HG03457 (cell line): ENCODE measurements around the gene RUFY1.
"Not testable (repeated sequence)": the region's sequence is repeated elsewhere in the genome, so short reads cannot be mapped to it uniquely, and the experiment has no call there.

ENCODE experiments used
- ATAC-seq: cut with Tn5 transposase; IDR thresholded peaks from one replicate; pipeline ENCODE4 v1.9.1; 2021; ENCODE audit warnings: moderate number of reproducible peaks; ENCODE audit not compliant: unreplicated experiment

The RUFY1 gene

DNA sequence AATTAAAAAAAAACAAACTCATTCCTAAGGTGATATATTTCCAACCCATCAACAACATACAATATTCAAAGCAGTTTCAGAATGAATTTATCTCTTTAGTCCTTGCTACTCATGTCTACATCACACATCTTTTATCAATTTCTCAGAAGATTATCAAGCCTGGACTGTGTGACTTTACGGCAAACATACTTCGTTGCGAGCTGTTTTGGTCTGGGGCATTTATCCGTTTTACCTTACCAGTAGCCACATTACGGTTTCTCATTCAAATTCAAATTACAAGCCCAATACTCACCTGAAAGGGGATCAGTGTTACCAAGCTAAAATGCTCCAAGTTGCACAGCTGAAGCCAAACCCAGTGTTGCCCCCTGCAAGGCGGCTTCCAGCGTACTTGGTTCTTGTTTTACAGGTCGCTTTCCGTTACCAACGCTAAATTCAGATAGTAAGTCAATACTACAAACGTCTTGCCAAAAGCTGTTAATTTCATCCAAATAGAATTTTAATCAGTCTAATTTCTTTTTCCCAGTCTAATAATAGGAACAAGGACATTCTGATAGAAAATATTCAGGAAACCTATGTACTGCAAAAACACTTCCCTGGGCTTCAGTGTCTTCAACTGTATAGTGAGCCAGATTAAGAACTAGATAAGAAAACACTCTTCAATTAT, 71.3 kb downstream of the RUFY1 start:
- ATAC-seq = no peak

DNA sequence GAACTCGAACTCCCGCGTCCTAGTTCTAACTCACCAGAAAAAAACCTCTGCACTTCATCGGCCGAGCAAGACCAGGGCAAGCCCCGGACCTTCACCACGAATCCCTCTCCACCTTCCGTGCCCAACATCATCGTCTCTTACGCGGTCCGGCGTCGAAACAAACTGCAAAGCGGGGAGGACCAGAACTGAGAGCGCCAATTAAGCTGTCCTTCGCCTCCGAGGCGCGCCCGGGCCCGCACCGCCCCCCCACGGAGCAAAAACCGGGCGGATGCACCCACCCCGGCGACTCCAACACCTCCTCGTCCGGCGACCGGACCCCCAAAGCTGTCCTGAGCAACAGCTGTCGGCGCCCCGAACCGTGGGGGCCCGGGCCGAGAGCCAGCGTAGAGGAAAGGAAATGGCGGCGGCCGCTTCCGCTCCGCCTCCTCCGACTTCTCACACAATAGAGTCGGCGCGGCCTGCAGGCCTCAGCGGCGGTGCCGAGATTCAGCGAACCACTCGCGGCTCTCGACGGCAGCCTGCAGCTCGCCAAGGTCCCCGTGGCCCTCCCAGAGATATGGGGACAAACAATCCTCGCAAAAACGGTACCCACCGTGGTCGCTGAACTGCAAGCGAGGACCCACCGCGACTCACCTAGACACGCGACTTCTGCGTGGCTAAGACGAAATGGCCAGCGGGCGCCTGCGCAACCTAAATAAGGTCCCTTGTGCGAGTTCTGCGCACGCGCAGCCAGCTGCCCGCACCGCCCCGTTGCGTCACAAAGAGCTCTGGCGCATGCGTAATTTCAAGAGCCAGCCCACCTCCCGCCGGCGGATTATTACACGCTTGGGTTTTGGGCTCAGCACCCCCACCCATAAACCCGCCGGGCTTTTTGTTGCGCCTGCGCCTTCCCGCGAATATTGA, 72.9 kb downstream of the RUFY1 start, which contains the start of gene HNRNPH1:
TSS of gene HNRNPH1 (minus strand) at position 669 of the 903 bp plus-strand sequence. CDS start at position 131, 538 bp downstream.
- ATAC-seq = peak; percentile 61

DNA sequence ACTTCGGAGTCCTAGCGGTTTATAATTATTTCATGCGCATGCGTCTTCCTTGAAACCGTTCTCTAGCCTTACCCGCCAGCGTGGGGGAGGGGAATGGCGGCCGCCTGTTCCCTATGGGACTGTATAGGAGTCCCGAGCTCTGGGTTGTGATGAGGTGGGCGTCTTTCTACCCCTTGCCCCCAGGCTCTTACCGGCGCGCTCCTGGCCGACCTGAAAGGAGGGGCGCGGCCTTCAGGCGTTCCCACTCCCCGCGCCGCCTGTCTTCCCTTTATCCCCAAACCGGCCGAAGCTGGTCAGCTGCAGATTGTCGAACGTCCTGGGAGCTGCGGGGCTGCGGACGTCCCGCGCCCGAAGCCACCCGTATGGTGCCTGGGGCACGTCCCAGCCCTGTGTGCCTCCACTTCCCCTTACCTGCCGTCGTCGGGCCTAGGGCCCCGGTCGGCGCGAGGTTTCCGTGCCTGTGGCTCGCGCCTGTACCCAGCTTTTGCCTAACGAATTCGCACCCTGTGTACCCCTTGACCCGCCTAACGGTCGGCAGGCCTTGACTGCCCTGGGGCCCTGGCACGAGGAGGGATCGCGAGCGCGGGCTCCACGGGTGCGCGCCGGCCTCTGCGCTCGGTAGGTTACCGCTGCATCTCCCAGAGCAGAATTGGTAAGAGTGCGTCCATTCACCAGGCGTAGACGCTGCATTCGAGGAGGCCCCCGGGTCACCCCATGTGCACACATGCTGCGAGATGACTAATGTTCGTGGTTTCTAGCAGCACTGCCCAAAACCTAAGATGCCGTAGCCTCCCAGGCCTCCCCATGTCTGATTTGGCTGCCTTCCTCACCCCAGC, 73.8 kb downstream of the RUFY1 start:
- peak; percentile 16 for ATAC-seq

DNA sequence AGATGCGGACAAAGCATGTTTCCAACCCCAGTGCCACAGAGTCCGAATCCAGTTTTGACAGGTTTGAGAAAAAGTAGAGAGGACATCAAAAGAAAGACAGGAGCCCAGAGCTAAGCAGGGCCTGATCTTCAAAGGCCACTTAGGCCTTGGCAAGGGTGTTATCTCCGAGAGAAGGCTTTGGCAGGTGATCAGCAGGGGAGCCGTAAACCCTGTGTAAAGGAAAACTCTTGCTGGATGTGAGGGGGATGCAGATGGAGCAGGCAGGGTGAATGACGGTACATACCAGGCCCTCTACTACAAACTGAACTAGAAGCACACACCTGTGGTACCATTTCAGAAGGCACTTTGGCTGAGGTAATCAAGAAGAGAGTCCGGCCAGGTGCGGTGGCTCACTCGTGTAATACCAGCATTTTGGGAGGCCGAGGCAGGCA, 74.5 kb downstream of the RUFY1 start:
- ATAC-seq = no peak

DNA sequence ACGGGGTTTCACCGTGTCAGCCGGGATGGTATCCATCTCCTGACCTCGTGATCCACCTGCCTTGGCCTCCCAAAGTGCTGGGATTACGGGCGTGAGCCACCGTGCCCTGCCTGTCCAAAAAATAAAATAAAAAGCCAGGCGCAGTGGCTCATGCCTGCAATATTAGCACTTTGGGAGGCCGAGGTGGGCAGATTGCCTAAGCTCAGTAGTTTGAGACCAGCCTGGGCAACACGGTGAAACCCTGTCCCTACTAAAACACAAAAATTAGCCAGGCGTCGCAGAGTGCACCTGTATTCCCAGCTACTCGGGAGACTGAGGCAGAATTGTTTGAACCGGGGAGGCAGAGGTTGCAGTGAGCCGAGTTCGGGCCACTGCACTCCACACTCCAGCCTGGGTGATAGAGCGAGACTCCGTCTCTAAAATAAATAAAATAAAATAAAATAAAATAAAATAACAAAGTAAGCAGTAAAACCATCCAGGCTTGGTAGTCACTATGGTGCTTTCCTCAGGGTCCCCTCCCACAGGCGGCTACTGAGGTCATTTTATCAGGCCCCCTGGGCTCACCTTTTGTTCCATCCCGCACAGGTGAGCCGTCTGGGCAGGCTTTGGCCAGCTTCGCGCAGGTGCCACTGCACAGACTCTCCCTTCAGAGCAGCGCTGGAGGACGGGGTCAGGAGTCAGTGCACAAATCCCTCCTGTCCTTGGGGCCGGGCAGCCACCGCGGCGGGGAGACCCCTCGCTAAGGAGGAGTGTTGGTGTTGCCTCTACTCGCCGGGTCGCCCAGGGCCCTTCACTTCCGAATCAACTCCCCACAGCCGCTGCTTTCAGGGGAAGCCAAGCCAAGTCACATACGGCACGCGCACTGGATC, 83.4 kb downstream of the RUFY1 start:
- peak; percentile 58 for ATAC-seq

DNA sequence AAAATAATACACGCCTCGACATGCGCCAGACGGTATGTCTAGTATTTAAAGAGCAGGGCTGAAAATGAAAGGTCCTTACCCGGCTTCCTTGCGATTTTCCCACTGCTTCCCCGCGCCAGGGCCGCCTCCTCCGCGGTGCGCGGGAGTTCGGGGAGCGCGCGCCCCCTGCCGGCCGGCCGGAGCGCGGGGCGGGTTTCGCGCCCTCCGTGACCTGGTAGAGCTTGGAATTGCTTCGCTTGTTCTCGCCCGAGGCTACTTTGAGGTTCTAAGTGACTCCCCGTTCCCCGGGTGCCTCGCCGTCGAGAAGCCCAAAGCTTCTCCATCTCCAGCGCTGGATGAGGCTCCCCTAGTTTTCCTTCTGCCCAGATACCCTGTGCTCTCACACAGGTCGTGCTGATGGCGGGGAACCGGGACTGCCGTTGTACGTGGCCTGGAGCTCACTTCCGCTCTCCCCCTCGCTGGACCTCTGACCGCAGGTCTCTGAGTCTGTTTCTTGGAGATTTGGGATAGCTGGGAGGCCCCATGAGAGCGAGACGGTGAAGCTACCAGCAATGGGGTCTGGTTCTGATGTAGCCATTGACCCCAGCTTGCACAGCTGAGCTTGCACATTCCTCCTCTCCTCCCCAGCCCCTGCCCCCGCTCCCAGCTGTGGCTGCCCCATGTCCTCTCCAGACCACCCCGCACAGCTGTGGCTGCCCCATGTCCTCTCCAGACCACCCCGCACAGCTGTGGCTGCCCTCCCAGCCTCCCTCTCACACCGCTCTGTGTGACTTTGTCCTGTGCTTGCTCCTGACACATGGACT, 84.2 kb downstream of the RUFY1 start:
- peak; percentile 92 for ATAC-seq

DNA sequence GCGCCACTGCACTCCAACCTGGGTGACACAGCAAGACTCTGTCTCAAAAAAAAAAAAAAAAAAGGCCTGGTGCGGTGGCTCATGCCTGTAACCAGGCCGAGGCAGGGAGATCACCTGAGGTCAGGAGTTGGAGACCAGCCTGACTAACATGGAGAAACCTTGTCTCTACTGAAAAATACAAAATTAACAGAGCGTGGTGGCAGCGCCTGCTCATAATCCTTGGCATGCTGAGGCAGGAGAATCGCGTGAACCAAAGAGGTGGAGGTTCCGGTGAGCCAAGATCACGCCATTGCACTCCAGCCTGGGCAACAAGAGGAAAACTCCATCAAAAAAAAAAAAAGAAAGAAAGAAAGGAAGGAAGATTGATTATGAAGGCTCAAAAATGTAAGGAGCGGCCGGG, 88.9 kb downstream of the RUFY1 start:
- not testable (repeated sequence) for ATAC-seq

DNA sequence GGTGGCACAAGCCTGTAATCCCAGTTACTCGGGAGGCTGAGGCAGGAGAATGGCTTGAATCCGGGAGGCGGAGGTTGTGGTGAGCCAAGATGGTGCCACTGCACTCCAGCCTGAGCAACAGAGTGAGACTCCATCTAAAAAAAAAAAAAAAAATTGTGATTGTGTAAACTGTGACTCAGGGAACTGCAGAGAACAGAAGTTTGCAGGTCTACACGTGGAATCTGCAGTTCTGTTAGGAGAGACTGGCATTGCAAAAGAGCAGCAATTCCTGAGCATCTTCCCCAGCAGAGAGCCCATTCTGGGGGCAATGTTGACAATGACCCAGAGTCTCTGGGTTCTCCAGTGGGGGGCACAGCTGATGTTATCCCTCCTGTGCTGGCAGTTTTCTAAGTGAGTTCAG, 91.4 kb downstream of the RUFY1 start:
- ATAC-seq = not testable (repeated sequence)

DNA sequence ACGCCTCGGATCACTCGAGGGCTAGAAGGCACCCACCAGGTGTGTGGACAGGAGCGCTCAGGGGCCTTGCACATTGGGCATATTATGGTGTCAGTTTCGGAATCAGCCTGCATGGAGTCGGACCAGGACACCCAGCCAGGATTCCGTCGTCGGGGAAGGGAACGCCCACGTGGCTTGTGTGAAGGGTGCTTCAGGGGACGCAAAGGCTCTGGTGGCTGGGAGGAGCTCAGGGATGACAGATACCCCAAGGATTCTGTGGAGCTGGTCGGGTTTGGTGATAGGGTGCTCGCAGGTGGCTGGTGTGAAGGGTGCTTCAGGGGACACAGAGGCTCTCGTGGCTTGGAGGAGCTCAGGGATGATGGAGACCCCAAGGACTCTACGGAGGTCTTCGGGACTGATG, 92.3 kb downstream of the RUFY1 start:
- ATAC-seq = not testable (repeated sequence)

DNA sequence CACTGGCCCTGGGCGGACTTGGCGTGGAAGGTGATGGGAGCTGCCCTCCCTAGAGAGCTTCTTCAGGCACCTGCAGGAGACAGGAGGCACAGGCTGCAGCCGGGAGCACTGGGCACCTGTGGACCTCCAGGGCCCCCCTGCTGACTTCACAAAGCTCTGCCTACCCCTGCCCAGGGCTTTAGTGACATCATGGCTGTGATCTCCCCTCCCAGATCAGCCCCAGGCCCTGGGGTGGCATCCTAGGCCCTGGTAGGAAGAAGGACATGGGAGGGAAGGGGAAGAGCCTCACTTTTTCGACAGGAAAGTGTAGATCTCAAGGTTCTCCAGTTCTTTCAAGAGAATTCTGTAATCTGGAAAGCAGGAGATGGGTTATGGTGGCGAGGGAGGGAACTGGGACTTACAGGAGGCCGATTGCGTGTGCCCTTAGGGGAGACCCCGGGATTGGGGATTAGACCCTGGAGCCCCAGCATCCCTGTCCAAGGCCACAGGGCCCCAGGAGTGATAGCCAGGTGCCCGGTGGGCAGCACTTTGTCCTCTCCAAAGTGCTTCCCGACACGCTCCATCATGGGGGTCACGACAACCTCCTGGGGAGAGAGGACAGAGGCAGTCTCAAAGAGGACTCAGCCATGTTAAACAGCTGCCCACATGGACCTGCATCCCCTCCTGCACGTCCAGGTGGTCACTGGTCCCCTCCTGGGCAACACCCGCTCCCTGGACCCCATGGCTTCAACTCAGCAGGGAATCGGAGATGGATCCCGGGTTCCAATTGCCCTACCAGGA, 93.0 kb downstream of the RUFY1 start:
- ATAC-seq = not testable (repeated sequence)

DNA sequence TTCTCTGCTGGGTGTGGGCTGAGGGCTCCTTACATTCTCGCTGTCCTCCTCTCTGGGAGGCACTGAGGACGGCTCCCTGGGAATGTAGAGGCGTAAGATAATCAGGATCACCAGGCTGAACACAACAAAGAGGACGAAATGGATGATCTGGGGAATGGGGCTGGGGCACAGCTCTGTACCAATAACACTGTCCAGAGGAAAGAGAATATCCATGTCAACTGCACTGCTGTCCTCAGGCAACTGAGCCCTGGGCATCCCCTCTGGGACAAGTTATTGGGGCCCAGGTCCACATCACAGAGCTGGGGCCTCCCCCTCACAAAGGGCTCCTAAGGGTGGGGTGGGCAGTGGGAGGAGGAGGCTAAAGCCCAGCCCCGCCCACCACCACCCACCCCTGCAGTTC, 94.4 kb downstream of the RUFY1 start:
- not testable (repeated sequence) for ATAC-seq

DNA sequence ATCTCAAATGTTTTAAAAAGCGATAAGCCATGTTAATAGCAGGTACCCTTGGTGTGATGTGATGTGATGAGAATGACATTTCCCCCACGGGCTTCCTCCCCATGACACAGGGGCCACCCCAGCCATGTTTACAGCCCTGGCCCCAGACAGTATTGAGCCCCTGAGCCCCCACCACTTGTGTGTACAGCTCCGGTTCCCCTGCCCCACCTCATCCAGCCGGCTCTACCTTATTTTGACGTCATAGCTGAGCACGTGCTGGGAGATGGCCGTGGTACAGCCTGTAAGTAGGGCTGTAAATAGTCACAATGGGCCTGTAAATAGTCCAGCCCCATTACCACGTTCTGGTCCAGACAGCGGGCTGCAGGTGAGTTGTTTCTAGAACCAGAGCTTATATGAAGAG, 98.1 kb downstream of the RUFY1 start:
- ATAC-seq = no peak

DNA sequence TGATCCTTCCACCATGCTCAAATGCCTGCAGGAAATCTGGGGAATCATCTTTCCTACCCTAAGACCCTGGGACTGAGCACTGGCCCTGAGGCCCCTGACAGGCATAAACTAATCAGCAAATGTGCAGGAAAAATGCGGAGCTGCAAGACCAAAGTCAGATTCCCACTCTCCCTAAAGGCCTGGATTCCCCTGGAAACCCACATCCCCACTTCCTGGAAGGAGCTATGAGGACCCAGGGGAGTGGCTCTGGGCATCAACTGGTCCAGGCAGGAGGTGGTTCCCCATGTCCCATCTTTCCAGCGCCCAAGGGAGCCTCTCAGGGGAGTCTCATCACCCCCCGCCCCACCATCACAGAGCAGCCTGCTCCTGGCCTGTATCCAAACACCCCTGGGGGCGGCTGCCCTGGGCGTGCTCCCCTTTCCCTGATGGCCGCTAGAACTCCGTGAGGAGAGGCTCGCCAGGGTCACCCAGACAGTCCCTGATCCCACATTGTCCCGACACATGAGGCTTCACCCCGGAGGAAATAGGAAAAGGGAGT, 98.9 kb downstream of the RUFY1 start:
- ATAC-seq = not testable (repeated sequence)

DNA sequence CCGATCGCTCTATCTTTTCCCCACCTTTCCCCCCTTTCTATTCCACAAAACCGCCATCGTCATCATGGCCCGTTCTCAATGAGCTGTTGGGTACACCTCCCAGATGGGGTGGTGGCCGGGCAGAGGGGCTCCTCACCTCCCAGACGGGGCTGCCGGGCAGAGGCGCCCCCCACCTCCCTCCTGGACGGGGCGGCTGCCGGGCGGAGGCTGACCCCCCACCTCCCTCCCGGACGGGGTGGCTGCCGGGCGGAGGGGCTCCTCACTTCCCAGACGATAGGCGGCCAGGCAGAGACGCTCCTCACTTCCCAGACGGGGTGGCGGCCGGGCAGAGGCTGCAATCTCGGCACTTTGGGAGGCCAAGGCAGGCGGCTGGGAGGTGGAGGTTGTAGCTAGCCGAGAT, 99.9 kb downstream of the RUFY1 start:
- ATAC-seq = not testable (repeated sequence)

DNA sequence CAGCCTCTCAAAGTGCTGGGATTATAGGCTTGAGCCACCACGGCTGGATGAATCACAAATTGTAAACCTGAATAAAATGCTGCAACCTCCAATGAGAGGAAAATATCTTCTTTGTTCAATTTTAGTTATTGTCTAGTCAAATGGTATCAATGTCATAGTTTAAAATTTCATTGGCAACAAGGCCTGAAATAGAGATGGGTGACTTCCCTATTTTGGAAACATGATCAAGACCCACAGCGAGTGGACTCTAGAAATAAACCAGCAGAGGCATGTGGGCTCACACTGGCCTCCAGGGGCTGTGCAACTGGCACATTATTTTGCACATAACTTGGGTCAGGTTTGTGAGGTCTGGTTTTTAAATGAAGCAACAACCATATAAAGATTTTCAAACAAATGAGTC, 102.8 kb downstream of the RUFY1 start:
- ATAC-seq = not testable (repeated sequence)

DNA sequence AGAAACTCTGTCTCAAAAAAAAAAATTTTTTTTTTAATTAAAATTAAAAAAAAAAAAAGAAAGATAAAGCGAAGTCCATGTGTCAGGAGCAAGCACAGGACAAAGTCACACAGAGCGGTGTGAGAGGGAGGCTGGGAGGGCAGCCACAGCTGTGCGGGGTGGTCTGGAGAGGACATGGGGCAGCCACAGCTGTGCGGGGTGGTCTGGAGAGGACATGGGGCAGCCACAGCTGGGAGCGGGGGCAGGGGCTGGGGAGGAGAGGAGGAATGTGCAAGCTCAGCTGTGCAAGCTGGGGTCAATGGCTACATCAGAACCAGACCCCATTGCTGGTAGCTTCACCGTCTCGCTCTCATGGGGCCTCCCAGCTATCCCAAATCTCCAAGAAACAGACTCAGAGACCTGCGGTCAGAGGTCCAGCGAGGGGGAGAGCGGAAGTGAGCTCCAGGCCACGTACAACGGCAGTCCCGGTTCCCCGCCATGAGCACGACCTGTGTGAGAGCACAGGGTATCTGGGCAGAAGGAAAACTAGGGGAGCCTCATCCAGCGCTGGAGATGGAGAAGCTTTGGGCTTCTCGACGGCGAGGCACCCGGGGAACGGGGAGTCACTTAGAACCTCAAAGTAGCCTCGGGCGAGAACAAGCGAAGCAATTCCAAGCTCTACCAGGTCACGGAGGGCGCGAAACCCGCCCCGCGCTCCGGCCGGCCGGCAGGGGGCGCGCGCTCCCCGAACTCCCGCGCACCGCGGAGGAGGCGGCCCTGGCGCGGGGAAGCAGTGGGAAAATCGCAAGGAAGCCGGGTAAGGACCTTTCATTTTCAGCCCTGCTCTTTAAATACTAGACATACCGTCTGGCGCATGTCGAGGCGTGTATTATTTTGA, 107.2 kb downstream of the RUFY1 start:
- peak; percentile 82 for ATAC-seq

DNA sequence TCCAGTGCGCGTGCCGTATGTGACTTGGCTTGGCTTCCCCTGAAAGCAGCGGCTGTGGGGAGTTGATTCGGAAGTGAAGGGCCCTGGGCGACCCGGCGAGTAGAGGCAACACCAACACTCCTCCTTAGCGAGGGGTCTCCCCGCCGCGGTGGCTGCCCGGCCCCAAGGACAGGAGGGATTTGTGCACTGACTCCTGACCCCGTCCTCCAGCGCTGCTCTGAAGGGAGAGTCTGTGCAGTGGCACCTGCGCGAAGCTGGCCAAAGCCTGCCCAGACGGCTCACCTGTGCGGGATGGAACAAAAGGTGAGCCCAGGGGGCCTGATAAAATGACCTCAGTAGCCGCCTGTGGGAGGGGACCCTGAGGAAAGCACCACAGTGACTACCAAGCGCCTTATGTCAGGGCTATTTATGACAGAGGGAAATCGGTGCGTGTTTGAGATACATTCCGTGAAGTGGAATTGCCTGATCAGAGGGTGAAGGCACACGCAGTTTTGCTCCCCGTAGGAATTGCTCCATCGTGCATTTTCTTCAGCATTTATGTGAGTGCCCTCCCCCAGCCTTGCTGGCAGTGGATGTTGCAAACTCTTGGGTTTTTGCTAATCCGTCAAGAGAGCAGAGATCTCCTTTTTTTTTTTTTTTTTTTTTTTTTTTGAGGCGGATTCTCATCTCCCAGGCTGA, 108.0 kb downstream of the RUFY1 start:
- ATAC-seq = peak; percentile 54
